ENCODE measurements around the gene MED13L. TPM values are rescaled to one million over a fixed set of nuclear protein-coding genes. Genes with fewer than 3 reads are reported as not detected.

MED13L gene
- total and polyA plus RNA-seq, 2 of the 4 experiments (the other 2 are of a cell fraction) = 17.9 to 49.1 TPM

GRCh38 chr12:115993737-115994136, 283.8 kb downstream of the MED13L start:
- H3K27me3 ChIP-seq (ENCODE audit: control insufficient read depth, insufficient read depth, low read length) = no peaks in the 10 kb centered on the region
- H2AK5ac ChIP-seq (ENCODE audit: low read depth, low read length) = no peak overlapping the region
- intact Hi-C loops (cut with micrococcal nuclease) (loop anchor here (10.0 kb wide), 1 partner anchor 531 kb away; no protein-coding TSS in a partner anchor), dilution Hi-C loops (cut with HindIII; ENCODE audit: low sequenced_read_pairs, unreplicated experiment) (no loop called here), in situ Hi-C loops (cut with MboI; ENCODE audit: low sequenced_read_pairs) (loop anchor here (10.0 kb wide), 2 partner anchors 601 to 701 kb away; no protein-coding TSS in a partner anchor)
- no peak overlapping the region for H2BK20ac ChIP-seq (ENCODE audit: low read depth, low read length)
- ATAC-seq (ENCODE audit: low read depth) = no peak
- DNase-seq = no peak
- no peak overlapping the region for H4K8ac ChIP-seq (ENCODE audit: low read depth in 2 of 2, low read length in 2 of 2)
- no peak overlapping the region for H3K23ac ChIP-seq (ENCODE audit: low read depth, low read length)
- H4K91ac ChIP-seq (ENCODE audit: insufficient read depth, low read depth, low read length) = no peak overlapping the region
- peaks cover 33% of the 10 kb centered on the region for H3K36me3 ChIP-seq (ENCODE audit: control insufficient read depth, insufficient read depth, low read length)
- H3K4ac ChIP-seq (ENCODE audit: low read depth, low read length) = no peak overlapping the region
- no peak for TF ChIP-seq FOS (IDR thresholded peaks at IDR 0.05; ENCODE audit: low read depth, low read length)
- no peak for TF ChIP-seq ELK1 (IDR thresholded peaks at IDR 0.05; ENCODE audit: borderline replicate concordance, low read depth, low read length)
- H3K56ac ChIP-seq (ENCODE audit: extremely low read depth, insufficient read depth, low read length) = no peak overlapping the region
- H4K5ac ChIP-seq (ENCODE audit: low read depth, low read length) = no peak overlapping the region
- no peak overlapping the region for H2BK15ac ChIP-seq (ENCODE audit: low read depth, low read length)
- H3K4me2 ChIP-seq (ENCODE audit: low read depth, low read length) = no peak overlapping the region
- no peaks in the 10 kb centered on the region for H3K9me3 ChIP-seq (ENCODE audit: control insufficient read depth, insufficient read depth, low read length)
- no peak overlapping the region for H2AFZ ChIP-seq (replicated peaks; ENCODE audit: low read length, poor library complexity)
- H4K20me1 ChIP-seq (ENCODE audit: insufficient read depth, low read length) = 0 out of 2 replicates have a peak, but pooled peaks cover 8% of the 10 kb centered on the region
- H3K18ac ChIP-seq (ENCODE audit: low read depth, low read length) = no peak overlapping the region
- ChIA-PET CTCF (no interaction called here), POLR2A (ENCODE audit: unreplicated experiment) (no interaction called here)
- no peak overlapping the region for H3K27ac ChIP-seq (ENCODE audit: insufficient read depth, low read length)
- peaks cover 1% of the 10 kb centered on the region; the same call in 1 of the 2 replicates for H3K4me1 ChIP-seq (ENCODE audit: control insufficient read depth, insufficient read depth, low read length)
- H3K14ac ChIP-seq (replicated peaks; ENCODE audit: low read depth, low read length) = no peak overlapping the region
- no peak overlapping the region for H2BK120ac ChIP-seq (ENCODE audit: low read depth, low read length)
- peaks cover 22 to 40% of the 10 kb centered on the region in 2 experiments; a peak in 3 of 4 replicates for H3K79me1 ChIP-seq (ENCODE audit: low read depth in 1 of 2, low read length in 2 of 2)
- no peak overlapping the region for H3K4me3 ChIP-seq (ENCODE audit: insufficient read depth, low read depth, low read length)
- no peak overlapping the region for H2AK9ac ChIP-seq (replicated peaks; ENCODE audit: low read depth, low read length, poor library complexity)
- no TSS peak for BruUV-seq (replicated peaks)
- H3K9ac ChIP-seq (ENCODE audit: low read depth, low read length) = no peak overlapping the region
- peaks cover 4% of the 10 kb centered on the region; the same call in 1 of the 2 replicates for H3K9me1 ChIP-seq (ENCODE audit: insufficient read depth, low read length)
- WGBS, 2 experiments (ENCODE audit: extremely low coverage in 2 of 2, insufficient read length in 1 of 2) = 100% methylated on average over 1 of the region's 2 CpGs; no CpG with 5 or more reads in 1 of the 2 experiments
- no peak overlapping the region for H2BK5ac ChIP-seq (ENCODE audit: low read depth, low read length, poor library complexity, severe bottlenecking)
